Memory B cell (primary cell): ENCODE data around the gene CCDC92.

Experiments
- ATAC-seq: fragments of 150-1000 bp; cut with Tn5 transposase; 2 replicates; pipeline ENCODE4 v1.10.0; 2021; ENCODE audit warnings: low read depth, mild to moderate bottlenecking, moderate library complexity
- DNase-seq, 2 donors: peaks; one replicate each; pipeline ENCODE4 v3.0.0; 2022; ENCODE audit warnings: low spot score in 2 of 2
- H3K27ac Mint-ChIP-seq: one replicate; pipeline ENCODE4 v1.8.0; 2022; ENCODE audit warnings: mild to moderate bottlenecking, moderate library complexity, mixed read lengths
- H3K27me3 Mint-ChIP-seq: one replicate; pipeline ENCODE4 v1.8.0; 2022; ENCODE audit warnings: mixed read lengths
- H3K36me3 Mint-ChIP-seq: one replicate; pipeline ENCODE4 v1.8.0; 2022; ENCODE audit warnings: mild to moderate bottlenecking, mixed read lengths
- H3K4me1 Mint-ChIP-seq: one replicate; pipeline ENCODE4 v1.8.0; 2022; ENCODE audit warnings: mixed read lengths
- H3K4me3 Mint-ChIP-seq: one replicate; pipeline ENCODE4 v1.8.0; 2022; ENCODE audit warnings: mild to moderate bottlenecking, moderate library complexity, mixed read lengths
- H3K9me3 Mint-ChIP-seq: one replicate; pipeline ENCODE4 v1.8.0; 2022; ENCODE audit warnings: mixed read lengths

Gene CCDC92

DNA sequence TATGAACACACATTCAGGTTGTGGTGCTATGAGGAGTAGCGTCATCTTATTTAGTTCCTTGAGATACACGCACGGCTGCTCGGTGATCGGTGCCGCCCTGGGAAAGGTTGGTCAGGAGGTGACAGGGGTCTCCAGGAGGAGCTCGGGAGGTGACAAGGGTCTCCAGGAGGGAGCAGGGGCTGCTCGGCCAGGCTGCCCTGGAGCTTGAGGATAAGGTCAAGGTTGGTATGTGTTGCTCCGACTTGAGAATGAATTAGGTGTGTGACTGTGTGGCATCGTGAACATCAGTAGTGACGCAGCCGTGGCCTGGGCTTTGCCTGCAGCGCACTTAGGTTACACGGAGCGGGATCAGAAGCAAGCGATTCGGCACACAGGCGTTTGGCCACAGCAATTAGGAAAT, 36.2 kb downstream of the CCDC92 start:
- no peaks in the 10 kb centered on the region for H3K9me3 Mint-ChIP-seq
- DNase-seq (no peak), ATAC-seq (no peak)
- H3K4me1 Mint-ChIP-seq, result peaks cover 14% of the 10 kb centered on the region
- no peaks in the 10 kb centered on the region for H3K27me3 Mint-ChIP-seq
- peaks cover 22% of the 10 kb centered on the region for H3K36me3 Mint-ChIP-seq
- H3K4me3 Mint-ChIP-seq, result no peak overlapping the region
- no peak overlapping the region for H3K27ac Mint-ChIP-seq

DNA sequence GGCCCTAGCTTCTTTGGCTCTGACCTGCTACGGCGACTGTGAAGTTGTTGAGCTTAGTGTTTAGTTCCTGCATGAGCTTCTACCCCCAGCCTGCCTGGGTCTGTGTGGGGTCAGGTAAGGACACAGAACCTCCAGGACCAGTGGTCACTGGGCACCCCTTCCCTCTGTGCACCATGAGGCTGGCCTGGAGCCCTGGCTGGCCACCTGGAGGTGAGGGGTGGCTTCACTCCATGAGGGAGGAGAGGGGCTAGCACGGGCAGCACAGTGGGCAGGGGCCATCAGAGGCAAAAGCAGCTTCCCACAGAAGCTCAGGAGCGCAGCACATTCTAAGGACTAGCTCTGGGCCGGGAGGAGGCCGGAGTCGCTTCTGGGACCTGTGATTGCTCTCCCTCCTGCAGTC, 36.7 kb downstream of the CCDC92 start:
- Mint-ChIP-seq H3K27me3 (no peaks in the 10 kb centered on the region), H3K27ac (no peak overlapping the region), H3K9me3 (no peaks in the 10 kb centered on the region), H3K36me3 (peaks cover 17% of the 10 kb centered on the region), H3K4me1 (peaks cover 14% of the 10 kb centered on the region), H3K4me3 (no peak overlapping the region)
- no peak for DNase-seq
- no peak for ATAC-seq

GRCh38 chr12:123934829-123935228, 37.8 kb downstream of the CCDC92 start:
- H3K27me3 Mint-ChIP-seq, result no peaks in the 10 kb centered on the region
- no peaks in the 10 kb centered on the region for H3K9me3 Mint-ChIP-seq
- peaks cover 12% of the 10 kb centered on the region for H3K36me3 Mint-ChIP-seq
- H3K4me3 Mint-ChIP-seq, result no peak overlapping the region
- DNase-seq (no peak), ATAC-seq (no peak)
- H3K27ac Mint-ChIP-seq, result no peak overlapping the region
- peaks cover 14% of the 10 kb centered on the region for H3K4me1 Mint-ChIP-seq

- no peak for DNase-seq
- ATAC-seq, result no peak
- H3K27me3 Mint-ChIP-seq, result peaks cover 1% of the 10 kb centered on the region
- no peaks in the 10 kb centered on the region for H3K9me3 Mint-ChIP-seq
- H3K27ac Mint-ChIP-seq, result no peak overlapping the region
- peaks cover 12% of the 10 kb centered on the region for H3K36me3 Mint-ChIP-seq
- no peak overlapping the region for H3K4me3 Mint-ChIP-seq
- peaks cover 14% of the 10 kb centered on the region for H3K4me1 Mint-ChIP-seq
These were observed 38.5 kb downstream of the CCDC92 start for GRCh38 chr12:123934016-123934620.

DNA sequence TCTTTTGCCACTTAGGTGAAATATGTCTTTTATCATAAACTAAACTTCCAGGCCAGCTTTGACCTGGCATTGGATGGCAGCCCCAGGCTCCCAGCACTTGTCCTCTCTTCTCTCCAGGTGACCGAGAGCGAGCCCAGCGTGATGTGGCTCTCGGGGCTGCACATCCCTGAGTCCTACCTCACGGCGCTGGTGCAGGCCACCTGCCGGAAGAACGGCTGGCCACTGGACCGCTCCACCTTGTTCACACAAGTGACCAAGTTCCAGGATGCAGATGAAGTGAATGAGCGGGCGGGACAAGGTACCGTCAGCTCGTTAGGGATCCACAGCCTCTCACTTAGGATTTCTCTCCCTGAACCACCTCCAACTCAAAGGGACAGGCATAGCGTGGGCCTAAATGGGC, 39.4 kb downstream of the CCDC92 start:
- Mint-ChIP-seq H3K36me3 (peaks cover 10% of the 10 kb centered on the region), H3K4me1 (peaks cover 5% of the 10 kb centered on the region), H3K27me3 (peaks cover 4% of the 10 kb centered on the region), H3K9me3 (no peaks in the 10 kb centered on the region), H3K4me3 (no peak overlapping the region), H3K27ac (no peak overlapping the region)
- DNase-seq (no peak), ATAC-seq (no peak)

- Mint-ChIP-seq H3K4me3 (no peak overlapping the region), H3K27me3 (peaks cover 4% of the 10 kb centered on the region), H3K4me1 (peaks cover 3% of the 10 kb centered on the region), H3K9me3 (no peaks in the 10 kb centered on the region), H3K36me3 (peaks cover 5% of the 10 kb centered on the region), H3K27ac (no peak overlapping the region)
- ATAC-seq (no peak), DNase-seq (no peak)
These were observed 40.8 kb downstream of the CCDC92 start for GRCh38 chr12:123931686-123932321.

GRCh38 chr12:123929946-123930583, 42.6 kb downstream of the CCDC92 start:
- no peaks in the 10 kb centered on the region for H3K9me3 Mint-ChIP-seq
- H3K4me3 Mint-ChIP-seq, result no peak overlapping the region
- no peak for DNase-seq
- ATAC-seq, result no peak
- H3K4me1 Mint-ChIP-seq, result peaks cover 3% of the 10 kb centered on the region
- peaks cover 4% of the 10 kb centered on the region for H3K27me3 Mint-ChIP-seq
- H3K27ac Mint-ChIP-seq, result no peak overlapping the region
- no peaks in the 10 kb centered on the region for H3K36me3 Mint-ChIP-seq

DNA sequence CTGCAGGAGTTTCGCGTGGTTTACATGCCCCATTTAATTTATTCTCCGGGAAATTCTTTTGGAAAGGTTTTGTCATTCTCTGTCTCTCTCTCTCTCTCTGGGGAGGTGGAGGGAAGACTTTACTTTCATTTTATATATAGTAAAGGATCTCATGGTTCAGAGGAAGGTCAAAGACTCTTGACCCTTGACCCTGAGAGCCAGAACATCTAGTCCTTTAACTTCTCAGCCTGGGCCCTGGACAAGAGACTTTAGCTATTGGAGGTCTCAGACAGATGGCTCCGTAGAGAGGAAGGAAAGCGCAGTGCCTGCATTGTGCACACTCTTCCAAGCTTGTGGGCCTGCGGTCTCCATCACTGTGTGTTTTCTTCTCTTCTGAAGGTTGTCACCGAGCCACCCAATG, 43.7 kb downstream of the CCDC92 start:
- Mint-ChIP-seq H3K27ac (no peak overlapping the region), H3K27me3 (peaks cover 10% of the 10 kb centered on the region), H3K4me1 (peaks cover 3% of the 10 kb centered on the region), H3K36me3 (no peaks in the 10 kb centered on the region), H3K4me3 (no peak overlapping the region), H3K9me3 (no peaks in the 10 kb centered on the region)
- ATAC-seq, result no peak
- no peak for DNase-seq

DNA sequence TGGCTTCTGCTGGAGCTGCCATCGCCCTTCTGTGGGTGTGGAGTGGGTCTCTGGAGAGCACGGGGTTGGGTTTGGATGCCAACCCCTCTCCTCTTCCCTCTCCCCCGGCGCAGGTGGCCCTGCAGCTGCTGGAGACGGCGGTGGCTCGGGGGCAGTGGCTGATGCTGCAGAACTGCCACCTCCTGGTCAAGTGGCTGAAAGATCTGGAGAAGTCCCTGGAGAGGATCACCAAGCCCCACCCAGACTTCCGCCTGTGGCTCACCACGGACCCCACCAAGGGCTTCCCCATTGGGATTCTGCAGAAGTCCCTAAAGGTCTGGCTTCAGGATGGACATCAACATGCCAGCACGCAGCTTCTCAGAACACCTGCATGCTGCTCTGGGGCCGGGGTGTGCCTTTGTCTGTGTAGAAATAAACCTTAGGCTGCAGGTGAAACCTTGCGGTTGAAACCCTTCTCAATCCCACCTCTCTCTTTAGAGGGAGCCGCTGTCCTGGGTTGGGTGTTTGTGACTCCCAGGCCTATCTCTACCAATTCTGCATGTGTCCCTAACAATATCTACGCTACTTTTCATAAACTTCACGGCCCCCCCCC, 44.3 kb downstream of the CCDC92 start:
- H3K9me3 Mint-ChIP-seq, result no peaks in the 10 kb centered on the region
- H3K4me3 Mint-ChIP-seq, result no peak overlapping the region
- peaks cover 10% of the 10 kb centered on the region for H3K27me3 Mint-ChIP-seq
- DNase-seq (no peak), ATAC-seq (no peak)
- H3K36me3 Mint-ChIP-seq, result no peaks in the 10 kb centered on the region
- H3K27ac Mint-ChIP-seq, result no peak overlapping the region
- H3K4me1 Mint-ChIP-seq, result peaks cover 3% of the 10 kb centered on the region

DNA sequence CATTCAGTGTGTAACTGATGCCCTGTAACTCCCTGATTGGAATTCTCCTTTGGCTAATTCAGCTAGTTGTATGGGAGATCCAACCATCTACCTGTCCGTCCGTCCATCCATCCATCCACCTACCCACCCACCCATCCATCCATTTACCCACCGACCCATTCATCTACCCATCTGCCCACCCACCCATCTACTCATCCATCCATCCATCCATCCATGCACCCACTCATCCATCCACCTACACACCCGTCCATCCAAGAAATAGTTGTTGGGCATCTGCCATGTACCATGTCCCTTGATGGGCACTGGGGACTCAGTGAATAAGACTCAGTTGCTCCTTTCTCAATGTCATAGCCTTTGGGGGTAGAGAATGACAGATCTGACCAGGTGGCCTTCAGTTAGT, 48.1 kb downstream of the CCDC92 start:
- Mint-ChIP-seq H3K27me3 (peaks cover 11% of the 10 kb centered on the region), H3K36me3 (no peaks in the 10 kb centered on the region)

GRCh38 chr12:123923927-123924326, 48.7 kb downstream of the CCDC92 start:
- H3K9me3 Mint-ChIP-seq, result no peaks in the 10 kb centered on the region
- peaks cover 3% of the 10 kb centered on the region for H3K4me1 Mint-ChIP-seq
- ATAC-seq (no peak), DNase-seq (no peak)
- H3K36me3 Mint-ChIP-seq, result no peaks in the 10 kb centered on the region
- no peak overlapping the region for H3K27ac Mint-ChIP-seq
- H3K27me3 Mint-ChIP-seq, result peaks cover 9% of the 10 kb centered on the region
- no peak overlapping the region for H3K4me3 Mint-ChIP-seq

More for the DNA sequence above, 48.1 kb downstream of the CCDC92 start:
- no peak for ATAC-seq
- H3K27ac Mint-ChIP-seq, result no peak overlapping the region
- DNase-seq, result no peak
- H3K9me3 Mint-ChIP-seq, result no peaks in the 10 kb centered on the region
- H3K4me1 Mint-ChIP-seq, result peaks cover 3% of the 10 kb centered on the region
- no peak overlapping the region for H3K4me3 Mint-ChIP-seq

DNA sequence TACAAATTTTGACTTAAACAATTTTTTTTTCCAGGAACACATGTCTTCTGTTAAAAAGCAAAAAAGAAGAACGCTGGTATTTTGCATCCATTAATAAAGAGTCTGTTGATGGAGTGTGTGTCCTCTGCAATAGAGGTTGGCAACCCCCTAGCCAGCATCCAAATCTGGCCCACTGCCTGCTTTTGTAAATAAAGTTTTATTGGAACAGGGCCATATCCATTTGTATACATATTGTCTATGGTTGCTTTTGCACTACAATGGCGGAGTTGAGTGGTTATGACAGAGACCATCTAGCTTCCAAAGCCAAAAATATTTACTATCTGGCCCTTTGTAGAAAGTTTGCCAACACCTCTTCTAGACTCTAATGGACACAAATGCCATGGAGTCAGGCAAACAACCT, 49.6 kb downstream of the CCDC92 start:
- Mint-ChIP-seq H3K9me3 (no peaks in the 10 kb centered on the region), H3K27ac (no peak overlapping the region), H3K27me3 (peaks cover 7% of the 10 kb centered on the region), H3K4me3 (no peak overlapping the region), H3K36me3 (no peaks in the 10 kb centered on the region), H3K4me1 (peaks cover 3% of the 10 kb centered on the region)
- ATAC-seq (no peak), DNase-seq (no peak)

- Mint-ChIP-seq H3K36me3 (no peaks in the 10 kb centered on the region), H3K27me3 (peaks cover 11% of the 10 kb centered on the region), H3K9me3 (no peaks in the 10 kb centered on the region), H3K4me1 (no peaks in the 10 kb centered on the region), H3K27ac (no peak overlapping the region), H3K4me3 (no peak overlapping the region)
- no peak for DNase-seq
- ATAC-seq, result no peak
These were observed 52.7 kb downstream of the CCDC92 start for GRCh38 chr12:123919980-123920360.

- H3K9me3 Mint-ChIP-seq, result no peaks in the 10 kb centered on the region
- ATAC-seq, result no peak
These were observed 55.2 kb downstream of the CCDC92 start for GRCh38 chr12:123917337-123917850.

More at GRCh38 chr12:123917337-123917850, 55.2 kb downstream of the CCDC92 start:
- Mint-ChIP-seq H3K4me1 (no peaks in the 10 kb centered on the region), H3K36me3 (no peaks in the 10 kb centered on the region), H3K4me3 (no peak overlapping the region), H3K27me3 (peaks cover 4% of the 10 kb centered on the region), H3K27ac (no peak overlapping the region)
- DNase-seq, result no peak
